GM21360 (cell line): ENCODE measurements around the gene CD6.
"Not testable (repeated sequence)": the region's sequence is repeated elsewhere in the genome, so short reads cannot be mapped to it uniquely, and the experiment has no call there.

Experiments used
- ATAC-seq: cut with Tn5 transposase; IDR thresholded peaks from one replicate; pipeline ENCODE4 v1.9.1; 2021; ENCODE audit warnings: mild to moderate bottlenecking, moderate library complexity; ENCODE audit not compliant: unreplicated experiment

Gene CD6

GRCh38 chr11:60952742-60953170 is 18.7 kb upstream of the CD6 start:
- ATAC-seq: no peak

GRCh38 chr11:60953781-60954180 is 17.7 kb upstream of the CD6 start:
- no peak for ATAC-seq

- ATAC-seq: no peak
Observed at GRCh38 chr11:60954421-60954820, 17.1 kb upstream of the CD6 start.

- no peak for ATAC-seq
Observed at GRCh38 chr11:60955571-60955970, 15.9 kb upstream of the CD6 start.

GRCh38 chr11:60957188-60957587 is 14.3 kb upstream of the CD6 start:
- no peak for ATAC-seq

GRCh38 chr11:60959431-60959830 is 12.0 kb upstream of the CD6 start:
- no peak for ATAC-seq

GRCh38 chr11:60960405-60960804 is 11.1 kb upstream of the CD6 start:
- no peak for ATAC-seq

GRCh38 chr11:60964801-60965200 is 6.7 kb upstream of the CD6 start:
- ATAC-seq: no peak

GRCh38 chr11:60966890-60967289 is 4.6 kb upstream of the CD6 start:
- no peak for ATAC-seq

- ATAC-seq: no peak
Observed at GRCh38 chr11:60968223-60968622, 3.3 kb upstream of the CD6 start.

- ATAC-seq: no peak
Observed at GRCh38 chr11:60970369-60970774, 1.1 kb upstream of the CD6 start.

- no peak for ATAC-seq
Observed at GRCh38 chr11:60970890-60971289, 590 bp upstream of the CD6 start.

- ATAC-seq: no peak
Observed at GRCh38 chr11:60972182-60973030, 926 bp downstream of the CD6 start.

- ATAC-seq: no peak
Observed at GRCh38 chr11:60973699-60974098, 2.2 kb downstream of the CD6 start.

- not testable (repeated sequence) for ATAC-seq
Observed at GRCh38 chr11:60974316-60974715, 2.8 kb downstream of the CD6 start.

GRCh38 chr11:60974726-60975125 is 3.2 kb downstream of the CD6 start:
- no peak for ATAC-seq

GRCh38 chr11:60977224-60977623 is 5.7 kb downstream of the CD6 start:
- ATAC-seq: no peak

GRCh38 chr11:60977836-60978235 is 6.4 kb downstream of the CD6 start:
- ATAC-seq: no peak

GRCh38 chr11:60978546-60979380 is 7.3 kb downstream of the CD6 start:
- ATAC-seq: no peak

GRCh38 chr11:60981515-60981914 is 10.0 kb downstream of the CD6 start:
- ATAC-seq: no peak

GRCh38 chr11:60982184-60982583 is 10.7 kb downstream of the CD6 start:
- ATAC-seq: no peak

- no peak for ATAC-seq
Observed at GRCh38 chr11:60984149-60984548, 12.7 kb downstream of the CD6 start.
